Cardiac fibroblast (primary cell): ENCODE data around the gene PODXL2.

Source experiments
- DNase-seq, 2 donors: peaks; one replicate each; pipeline versions ENCODE4 v3.0.0 to v3.0.0-alpha.2; 2010; ENCODE audit warnings: low read depth in 2 of 2
- H3K4me3 ChIP-seq, 2 donors: replicated peaks in 1 of 2; 1 replicate in 1 of 2; 2 replicates in 1 of 2; pipeline ENCODE4 v1.5.1; 2011; ENCODE audit warnings: low read depth in 2 of 2, low read length in 2 of 2, mild to moderate bottlenecking in 2 of 2, moderate library complexity in 1 of 2
- CTCF ChIP-seq: IDR thresholded peaks from one replicate; pipeline ENCODE4 v1.5.1; 2011; ENCODE audit warnings: low read depth, mild to moderate bottlenecking, low read length, inconsistent platforms

The PODXL2 gene

GRCh38 chr3:127606086-127606805 is 22.7 kb upstream of the PODXL2 start:
- TF ChIP-seq CTCF, result no peak
- DNase-seq, result no peak
- no peak overlapping the region for H3K4me3 ChIP-seq

- H3K4me3 ChIP-seq, result no peak overlapping the region
- TF ChIP-seq CTCF, result no peak
- no peak for DNase-seq
Measured at GRCh38 chr3:127606981-127607595, 21.9 kb upstream of the PODXL2 start.

- no peak for DNase-seq
- H3K4me3 ChIP-seq, result no peak overlapping the region
- no peak for TF ChIP-seq CTCF
Measured at GRCh38 chr3:127607675-127608361, 21.2 kb upstream of the PODXL2 start.

- no peak for DNase-seq
Measured at GRCh38 chr3:127608362-127608718, 20.6 kb upstream of the PODXL2 start.

GRCh38 chr3:127610105-127610504 is 18.9 kb upstream of the PODXL2 start:
- no peak for TF ChIP-seq CTCF
- no peak overlapping the region for H3K4me3 ChIP-seq
- DNase-seq, result peak in 1 of 2 donors; percentile 80

More at GRCh38 chr3:127608362-127608718, 20.6 kb upstream of the PODXL2 start:
- H3K4me3 ChIP-seq, result no peak overlapping the region
- TF ChIP-seq CTCF, result no peak

GRCh38 chr3:127611251-127611650 is 17.7 kb upstream of the PODXL2 start:
- no peak for DNase-seq
- no peak overlapping the region for H3K4me3 ChIP-seq
- no peak for TF ChIP-seq CTCF
